ENCODE results near the gene TRIM62. TPM values are rescaled to one million over a fixed set of nuclear protein-coding genes. Genes with fewer than 3 reads are reported as not detected.

The TRIM62 gene
- total RNA-seq, 1 experiment from 2014 or later: 2.5 TPM

DNA sequence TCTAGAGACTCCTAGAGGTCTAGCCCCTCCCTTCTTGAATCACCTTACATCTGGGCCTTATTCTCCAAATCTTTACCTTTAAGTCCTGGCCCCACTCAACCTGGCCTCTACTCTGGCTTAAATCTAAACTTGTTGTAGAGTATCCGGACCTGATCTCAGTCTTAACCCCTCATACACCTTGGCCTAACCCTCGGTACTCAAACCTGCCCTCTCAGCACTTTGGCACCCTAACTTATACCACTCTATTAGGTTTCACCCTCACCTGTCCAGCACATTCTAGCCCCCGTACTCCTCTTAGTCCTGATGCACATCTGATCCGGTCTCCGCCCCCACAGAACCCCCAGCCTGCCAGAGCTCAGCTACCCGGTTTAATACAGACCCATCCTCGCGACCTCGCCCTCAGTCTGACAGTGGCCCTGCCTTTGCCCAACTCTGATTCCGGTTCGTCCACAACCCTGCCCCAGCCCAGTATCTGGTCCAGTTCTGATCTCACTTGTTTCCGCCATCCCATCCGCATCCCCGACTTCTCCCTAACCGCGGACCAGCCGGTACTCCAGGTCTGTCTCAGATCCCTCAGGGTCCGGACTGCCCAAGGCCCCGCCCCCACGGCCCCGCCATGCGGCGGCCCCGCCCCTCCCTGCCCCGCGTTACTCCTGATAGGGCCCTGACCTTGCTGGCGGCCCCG, 1.5 kb downstream of the TRIM62 start:
- Mint-ChIP-seq H3K4me1 (ENCODE audit: low read depth, unreplicated experiment) (peaks cover 4% of the 10 kb centered on the region), H3K27ac (ENCODE audit: unreplicated experiment) (peak overlapping the region; percentile 37), H3K4me3 (ENCODE audit: unreplicated experiment) (peak overlapping the region; percentile 70), H3K36me3 (ENCODE audit: insufficient read depth, unreplicated experiment) (peaks cover 14% of the 10 kb centered on the region), H3K9me3 (ENCODE audit: unreplicated experiment) (no peaks in the 10 kb centered on the region), H3K27me3 (ENCODE audit: insufficient read depth, unreplicated experiment) (peaks cover 7% of the 10 kb centered on the region)
- DNase-seq: peak in 1 of 2 experiments; percentile 89
- H3K9me3 ChIP-seq: no peaks in the 10 kb centered on the region
- no peaks in the 10 kb centered on the region for H3K36me3 ChIP-seq (ENCODE audit: control insufficient read depth, insufficient read depth, low read length)
- BruUV-seq (replicated peaks): no TSS peak
- ChIA-PET POLR2A (interaction anchor here (0.8 to 2.0 kb wide), 2 partner anchors 53 to 292 kb away, joined by 3 to 17 read pairs; partner anchors contain the start of gene ZSCAN20), CTCF (interaction anchor here (1.8 kb wide), 1 partner anchor 53 kb away, joined by 19 read pairs; no protein-coding TSS in a partner anchor)
- intact Hi-C loops (cut with micrococcal nuclease; ENCODE audit: unreplicated experiment): loop anchor here (2.0 to 5.0 kb wide), 2 partner anchors 38 to 54 kb away; no protein-coding TSS in a partner anchor
- peak overlapping the region; percentile 31 for H3K4me3 ChIP-seq (ENCODE audit: low read depth, low read length)
- TF ChIP-seq, protein P1, sequence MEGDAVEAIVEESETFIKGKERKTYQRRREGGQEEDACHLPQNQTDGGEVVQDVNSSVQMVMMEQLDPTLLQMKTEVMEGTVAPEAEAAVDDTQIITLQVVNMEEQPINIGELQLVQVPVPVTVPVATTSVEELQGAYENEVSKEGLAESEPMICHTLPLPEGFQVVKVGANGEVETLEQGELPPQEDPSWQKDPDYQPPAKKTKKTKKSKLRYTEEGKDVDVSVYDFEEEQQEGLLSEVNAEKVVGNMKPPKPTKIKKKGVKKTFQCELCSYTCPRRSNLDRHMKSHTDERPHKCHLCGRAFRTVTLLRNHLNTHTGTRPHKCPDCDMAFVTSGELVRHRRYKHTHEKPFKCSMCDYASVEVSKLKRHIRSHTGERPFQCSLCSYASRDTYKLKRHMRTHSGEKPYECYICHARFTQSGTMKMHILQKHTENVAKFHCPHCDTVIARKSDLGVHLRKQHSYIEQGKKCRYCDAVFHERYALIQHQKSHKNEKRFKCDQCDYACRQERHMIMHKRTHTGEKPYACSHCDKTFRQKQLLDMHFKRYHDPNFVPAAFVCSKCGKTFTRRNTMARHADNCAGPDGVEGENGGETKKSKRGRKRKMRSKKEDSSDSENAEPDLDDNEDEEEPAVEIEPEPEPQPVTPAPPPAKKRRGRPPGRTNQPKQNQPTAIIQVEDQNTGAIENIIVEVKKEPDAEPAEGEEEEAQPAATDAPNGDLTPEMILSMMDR (IDR thresholded peaks at IDR 0.05; ENCODE audit: insufficient read depth in 1 of 2, low read depth in 1 of 2, low read length in 1 of 2, severe bottlenecking in 1 of 2, unreplicated experiment in 1 of 2): no peak
- peaks cover 2% of the 10 kb centered on the region; the same call in 1 of the 2 replicates for H3K4me1 ChIP-seq
- H3K27me3 ChIP-seq (replicated peaks; ENCODE audit: control insufficient read depth, insufficient read depth, low read length): no peaks in the 10 kb centered on the region

DNA sequence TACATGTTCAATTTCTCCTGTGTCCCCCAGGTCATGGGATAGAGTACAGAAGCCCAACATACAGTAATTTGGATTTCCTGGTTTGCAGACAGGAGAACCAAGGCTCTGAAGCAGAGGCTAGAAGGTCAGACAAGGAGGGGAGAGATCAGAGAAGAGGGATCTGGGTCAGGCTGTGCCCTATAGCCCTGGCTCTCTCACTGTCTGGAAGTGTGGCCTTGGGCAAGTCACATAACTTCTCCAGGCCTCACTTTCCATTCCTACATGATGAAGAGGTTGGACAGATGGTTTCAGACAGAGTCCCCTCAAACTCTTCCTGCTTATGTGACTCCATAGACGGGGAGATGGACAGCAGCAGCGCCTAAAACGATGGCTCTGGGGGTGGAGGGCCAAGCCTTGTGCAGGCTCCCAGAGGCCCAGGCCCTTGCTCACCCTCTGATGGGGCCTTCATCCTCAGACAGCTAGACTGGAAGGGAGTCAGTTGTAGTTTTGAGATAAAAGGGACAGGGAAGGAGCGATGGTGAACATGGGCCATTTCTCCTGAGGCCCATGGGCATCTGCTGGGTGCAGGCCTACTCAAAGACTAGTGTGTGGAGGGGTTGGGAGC, 2.9 kb downstream of the TRIM62 start:
- BruUV-seq (replicated peaks): no TSS peak
- Mint-ChIP-seq H3K9me3 (ENCODE audit: unreplicated experiment) (no peaks in the 10 kb centered on the region), H3K36me3 (ENCODE audit: insufficient read depth, unreplicated experiment) (peaks cover 14% of the 10 kb centered on the region), H3K27ac (ENCODE audit: unreplicated experiment) (no peak overlapping the region), H3K4me1 (ENCODE audit: low read depth, unreplicated experiment) (peaks cover 4% of the 10 kb centered on the region), H3K27me3 (ENCODE audit: insufficient read depth, unreplicated experiment) (peaks cover 7% of the 10 kb centered on the region), H3K4me3 (ENCODE audit: unreplicated experiment) (no peak overlapping the region)
- DNase-seq: no peak
- Histone ChIP-seq H3K9me3 (no peaks in the 10 kb centered on the region), H3K27me3 (replicated peaks; ENCODE audit: control insufficient read depth, insufficient read depth, low read length) (no peaks in the 10 kb centered on the region), H3K4me1 (peaks cover 2% of the 10 kb centered on the region; the same call in 1 of the 2 replicates), H3K36me3 (ENCODE audit: control insufficient read depth, insufficient read depth, low read length) (no peaks in the 10 kb centered on the region), H3K4me3 (ENCODE audit: low read depth, low read length) (no peak overlapping the region)
- ChIA-PET CTCF (no interaction called here), POLR2A (no interaction called here)
- intact Hi-C loops (cut with micrococcal nuclease; ENCODE audit: unreplicated experiment): no loop called here
- TF ChIP-seq, protein P1 (IDR thresholded peaks at IDR 0.05; ENCODE audit: insufficient read depth in 1 of 2, low read depth in 1 of 2, low read length in 1 of 2, severe bottlenecking in 1 of 2, unreplicated experiment in 1 of 2): no peak

DNA sequence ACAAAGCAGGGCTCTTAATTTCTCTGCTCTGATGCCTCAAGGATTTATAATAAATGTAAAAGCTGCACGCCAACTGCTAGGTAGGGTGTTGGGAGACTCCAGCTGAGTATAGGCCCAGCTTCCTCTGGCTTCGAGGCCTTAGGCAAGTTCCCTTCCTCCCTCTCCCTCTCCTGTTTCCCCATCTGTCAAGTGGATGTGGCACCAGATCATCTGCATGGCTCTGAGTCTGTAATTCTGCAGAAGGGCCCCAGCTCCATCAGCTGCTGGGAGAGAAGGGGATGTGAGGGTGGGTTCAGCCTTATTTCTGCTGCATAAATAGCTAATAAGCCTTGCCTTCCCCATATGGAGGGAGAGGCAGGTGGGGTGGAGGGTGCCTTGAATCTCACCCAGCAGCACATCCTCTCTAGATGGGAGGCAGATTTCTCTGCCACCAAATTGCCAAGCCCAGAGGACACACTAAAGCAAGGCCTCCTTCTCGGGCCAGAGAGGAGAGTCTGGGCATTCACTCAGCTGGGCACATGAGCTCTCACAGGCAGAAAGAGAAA, 3.8 kb downstream of the TRIM62 start:
- no peak overlapping the region for H3K4me3 ChIP-seq (ENCODE audit: low read depth, low read length)
- BruUV-seq (replicated peaks): no TSS peak
- H3K36me3 ChIP-seq (ENCODE audit: control insufficient read depth, insufficient read depth, low read length): no peaks in the 10 kb centered on the region
- TF ChIP-seq, protein P1 (IDR thresholded peaks at IDR 0.05; ENCODE audit: insufficient read depth in 1 of 2, low read depth in 1 of 2, low read length in 1 of 2, severe bottlenecking in 1 of 2, unreplicated experiment in 1 of 2): no peak
- ChIA-PET POLR2A (no interaction called here), CTCF (no interaction called here)
- no peaks in the 10 kb centered on the region for H3K27me3 ChIP-seq (replicated peaks; ENCODE audit: control insufficient read depth, insufficient read depth, low read length)
- Mint-ChIP-seq H3K4me1 (ENCODE audit: low read depth, unreplicated experiment) (peaks cover 4% of the 10 kb centered on the region), H3K27me3 (ENCODE audit: insufficient read depth, unreplicated experiment) (peaks cover 2% of the 10 kb centered on the region), H3K4me3 (ENCODE audit: unreplicated experiment) (no peak overlapping the region), H3K27ac (ENCODE audit: unreplicated experiment) (no peak overlapping the region), H3K36me3 (ENCODE audit: insufficient read depth, unreplicated experiment) (peaks cover 14% of the 10 kb centered on the region), H3K9me3 (ENCODE audit: unreplicated experiment) (no peaks in the 10 kb centered on the region)
- intact Hi-C loops (cut with micrococcal nuclease; ENCODE audit: unreplicated experiment): no loop called here
- no peaks in the 10 kb centered on the region for H3K9me3 ChIP-seq
- DNase-seq: no peak
- H3K4me1 ChIP-seq: peaks cover 2% of the 10 kb centered on the region; the same call in 1 of the 2 replicates
